ENCODE data around the gene CRYGD.

Gene CRYGD

GRCh38 chr2:208077276-208077675, 47.0 kb downstream of the CRYGD start:
- no peak for DNase-seq
- Histone ChIP-seq H3F3A (ENCODE audit: insufficient read depth, low read length) (no peaks in the 10 kb centered on the region), H3K36me3 (replicated peaks; ENCODE audit: insufficient read depth, low read length) (no peaks in the 10 kb centered on the region), H3K27me3 (replicated peaks; ENCODE audit: insufficient read depth, low read length) (no peaks in the 10 kb centered on the region), H4K20me1 (ENCODE audit: insufficient read depth, low read length) (no peaks in the 10 kb centered on the region), H3K4me1 (ENCODE audit: low read length) (no peaks in the 10 kb centered on the region), H3K9me2 (replicated peaks; ENCODE audit: insufficient read depth, low read length) (no peaks in the 10 kb centered on the region), H3K79me2 (ENCODE audit: low read length) (no peaks in the 10 kb centered on the region), H3K4me2 (ENCODE audit: low read depth, low read length) (no peak overlapping the region), H3K9me3 (replicated peaks; ENCODE audit: insufficient read depth, low read length) (no peaks in the 10 kb centered on the region), H3K4me3 (ENCODE audit: low read length) (no peak overlapping the region), H3K9ac (ENCODE audit: low read length) (no peak overlapping the region), H3K27ac (ENCODE audit: low read length) (no peak overlapping the region), H2AFZ (ENCODE audit: low read length) (no peak overlapping the region)
- no peak for TF ChIP-seq EZH2 (optimal IDR thresholded peaks at IDR 0.05; ENCODE audit: low read depth, low read length)
- TF ChIP-seq CTCF (IDR thresholded peaks at IDR 0.05; ENCODE audit: low read length): no peak
- no peak for TF ChIP-seq EZH2phosphoT487 (IDR thresholded peaks at IDR 0.05; ENCODE audit: low read length)

- H3K4me2 ChIP-seq (ENCODE audit: low read depth, low read length): no peak overlapping the region
- H3K9ac ChIP-seq (ENCODE audit: low read length): no peak overlapping the region
- no peaks in the 10 kb centered on the region for H3K4me1 ChIP-seq (ENCODE audit: low read length)
- no peak overlapping the region for H2AFZ ChIP-seq (ENCODE audit: low read length)
- H3K9me3 ChIP-seq (replicated peaks; ENCODE audit: insufficient read depth, low read length): no peaks in the 10 kb centered on the region
- H3K9me2 ChIP-seq (replicated peaks; ENCODE audit: insufficient read depth, low read length): no peaks in the 10 kb centered on the region
- no peaks in the 10 kb centered on the region for H3K79me2 ChIP-seq (ENCODE audit: low read length)
- no peaks in the 10 kb centered on the region for H4K20me1 ChIP-seq (ENCODE audit: insufficient read depth, low read length)
- H3K27ac ChIP-seq (ENCODE audit: low read length): no peak overlapping the region
- H3K36me3 ChIP-seq (replicated peaks; ENCODE audit: insufficient read depth, low read length): no peaks in the 10 kb centered on the region
- TF ChIP-seq CTCF (IDR thresholded peaks at IDR 0.05; ENCODE audit: low read length) (no peak), EZH2phosphoT487 (IDR thresholded peaks at IDR 0.05; ENCODE audit: low read length) (no peak), EZH2 (optimal IDR thresholded peaks at IDR 0.05; ENCODE audit: low read depth, low read length) (no peak)
- no peak overlapping the region for H3K4me3 ChIP-seq (ENCODE audit: low read length)
- DNase-seq: no peak
- H3K27me3 ChIP-seq (replicated peaks; ENCODE audit: insufficient read depth, low read length): no peaks in the 10 kb centered on the region
- H3F3A ChIP-seq (ENCODE audit: insufficient read depth, low read length): no peaks in the 10 kb centered on the region
Measured at GRCh38 chr2:208074610-208075356, 49.5 kb downstream of the CRYGD start.

GRCh38 chr2:208072250-208072892, 52.0 kb downstream of the CRYGD start:
- H3K4me3 ChIP-seq (ENCODE audit: low read length): no peak overlapping the region
- no peak overlapping the region for H2AFZ ChIP-seq (ENCODE audit: low read length)
- no peaks in the 10 kb centered on the region for H3K9me3 ChIP-seq (replicated peaks; ENCODE audit: insufficient read depth, low read length)
- no peaks in the 10 kb centered on the region for H3K79me2 ChIP-seq (ENCODE audit: low read length)
- TF ChIP-seq EZH2 (optimal IDR thresholded peaks at IDR 0.05; ENCODE audit: low read depth, low read length) (no peak), CTCF (IDR thresholded peaks at IDR 0.05; ENCODE audit: low read length) (peak; percentile 82), EZH2phosphoT487 (IDR thresholded peaks at IDR 0.05; ENCODE audit: low read length) (no peak)
- H3K27ac ChIP-seq (ENCODE audit: low read length): no peak overlapping the region
- no peaks in the 10 kb centered on the region for H3K36me3 ChIP-seq (replicated peaks; ENCODE audit: insufficient read depth, low read length)
- H3K9me2 ChIP-seq (replicated peaks; ENCODE audit: insufficient read depth, low read length): no peaks in the 10 kb centered on the region
- peak; percentile 44 for DNase-seq
- H3K4me1 ChIP-seq (ENCODE audit: low read length): no peaks in the 10 kb centered on the region
- no peaks in the 10 kb centered on the region for H3F3A ChIP-seq (ENCODE audit: insufficient read depth, low read length)
- no peak overlapping the region for H3K9ac ChIP-seq (ENCODE audit: low read length)
- no peak overlapping the region for H3K4me2 ChIP-seq (ENCODE audit: low read depth, low read length)
- H3K27me3 ChIP-seq (replicated peaks; ENCODE audit: insufficient read depth, low read length): no peaks in the 10 kb centered on the region
- H4K20me1 ChIP-seq (ENCODE audit: insufficient read depth, low read length): no peaks in the 10 kb centered on the region
